Progenitor cell of endocrine pancreas (in vitro differentiated cells): ENCODE results near the gene AKAP10. TPM values are rescaled to one million over a fixed set of nuclear protein-coding genes. Genes with fewer than 3 reads are reported as not detected.
A peak's percentile ranks its signal among the peaks of the same experiment; 100 is the strongest.
"Not testable (repeated sequence)": the region's sequence is repeated elsewhere in the genome, so short reads cannot be mapped to it uniquely, and the experiment has no call there.

Experiments
- DNase-seq: peaks from one replicate; pipeline ENCODE4 v3.0.0; 2021; ENCODE audit warnings: low spot score; ENCODE audit not compliant: unreplicated experiment
- H3K27ac Mint-ChIP-seq: 2 replicates; pipeline ENCODE4 v1.8.0; 2021; ENCODE audit warnings: mild to moderate bottlenecking, moderate library complexity, mixed read lengths
- H3K27me3 Mint-ChIP-seq: 2 replicates; pipeline ENCODE4 v1.8.0; 2021; ENCODE audit warnings: mixed read lengths
- H3K36me3 Mint-ChIP-seq: 2 replicates; pipeline ENCODE4 v1.8.0; 2022; ENCODE audit warnings: mixed read lengths; ENCODE audit not compliant: insufficient read depth
- H3K4me1 Mint-ChIP-seq: 2 replicates; pipeline ENCODE4 v1.8.0; 2021; ENCODE audit warnings: low read depth, mixed read lengths
- H3K4me3 Mint-ChIP-seq: 2 replicates; pipeline ENCODE4 v1.8.0; 2021; ENCODE audit warnings: low read depth, mild to moderate bottlenecking, moderate library complexity, mixed read lengths
- H3K9me3 Mint-ChIP-seq: 2 replicates; pipeline ENCODE4 v1.8.0; 2021; ENCODE audit warnings: low read depth, mixed read lengths
- long read RNA-seq: library from polyadenylated mRNA; unstranded; transcript quantifications from one replicate; pipeline ENCODE4 v2.0.0, GENCODE V29; 2020
- total RNA-seq: library from RNA; stranded (reverse); gene quantifications from 2 replicates; pipeline ENCODE4 v1.2.1, GENCODE V29; 2021
- TF ChIP-seq, protein P1 (sequence below): fragments of 200-600 bp; sonication (generic); IDR thresholded peaks from one replicate; pipeline ENCODE4 v1.5.0; 2021; ENCODE audit warnings: antibody characterized with exemption, mild to moderate bottlenecking; ENCODE audit not compliant: unreplicated experiment

Gene AKAP10, protein sequence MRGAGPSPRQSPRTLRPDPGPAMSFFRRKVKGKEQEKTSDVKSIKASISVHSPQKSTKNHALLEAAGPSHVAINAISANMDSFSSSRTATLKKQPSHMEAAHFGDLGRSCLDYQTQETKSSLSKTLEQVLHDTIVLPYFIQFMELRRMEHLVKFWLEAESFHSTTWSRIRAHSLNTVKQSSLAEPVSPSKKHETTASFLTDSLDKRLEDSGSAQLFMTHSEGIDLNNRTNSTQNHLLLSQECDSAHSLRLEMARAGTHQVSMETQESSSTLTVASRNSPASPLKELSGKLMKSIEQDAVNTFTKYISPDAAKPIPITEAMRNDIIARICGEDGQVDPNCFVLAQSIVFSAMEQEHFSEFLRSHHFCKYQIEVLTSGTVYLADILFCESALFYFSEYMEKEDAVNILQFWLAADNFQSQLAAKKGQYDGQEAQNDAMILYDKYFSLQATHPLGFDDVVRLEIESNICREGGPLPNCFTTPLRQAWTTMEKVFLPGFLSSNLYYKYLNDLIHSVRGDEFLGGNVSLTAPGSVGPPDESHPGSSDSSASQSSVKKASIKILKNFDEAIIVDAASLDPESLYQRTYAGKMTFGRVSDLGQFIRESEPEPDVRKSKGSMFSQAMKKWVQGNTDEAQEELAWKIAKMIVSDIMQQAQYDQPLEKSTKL
- 32.9 and 38.2 TPM in 2 replicates for total RNA-seq
- long read RNA-seq, full-length matches to known transcripts = 9 of 24 reads
- long read RNA-seq, partial matches to known transcripts = 8 of 24 reads
- long read RNA-seq, other reads (novel, unspliced or antisense) = 7 of 24 reads

DNA sequence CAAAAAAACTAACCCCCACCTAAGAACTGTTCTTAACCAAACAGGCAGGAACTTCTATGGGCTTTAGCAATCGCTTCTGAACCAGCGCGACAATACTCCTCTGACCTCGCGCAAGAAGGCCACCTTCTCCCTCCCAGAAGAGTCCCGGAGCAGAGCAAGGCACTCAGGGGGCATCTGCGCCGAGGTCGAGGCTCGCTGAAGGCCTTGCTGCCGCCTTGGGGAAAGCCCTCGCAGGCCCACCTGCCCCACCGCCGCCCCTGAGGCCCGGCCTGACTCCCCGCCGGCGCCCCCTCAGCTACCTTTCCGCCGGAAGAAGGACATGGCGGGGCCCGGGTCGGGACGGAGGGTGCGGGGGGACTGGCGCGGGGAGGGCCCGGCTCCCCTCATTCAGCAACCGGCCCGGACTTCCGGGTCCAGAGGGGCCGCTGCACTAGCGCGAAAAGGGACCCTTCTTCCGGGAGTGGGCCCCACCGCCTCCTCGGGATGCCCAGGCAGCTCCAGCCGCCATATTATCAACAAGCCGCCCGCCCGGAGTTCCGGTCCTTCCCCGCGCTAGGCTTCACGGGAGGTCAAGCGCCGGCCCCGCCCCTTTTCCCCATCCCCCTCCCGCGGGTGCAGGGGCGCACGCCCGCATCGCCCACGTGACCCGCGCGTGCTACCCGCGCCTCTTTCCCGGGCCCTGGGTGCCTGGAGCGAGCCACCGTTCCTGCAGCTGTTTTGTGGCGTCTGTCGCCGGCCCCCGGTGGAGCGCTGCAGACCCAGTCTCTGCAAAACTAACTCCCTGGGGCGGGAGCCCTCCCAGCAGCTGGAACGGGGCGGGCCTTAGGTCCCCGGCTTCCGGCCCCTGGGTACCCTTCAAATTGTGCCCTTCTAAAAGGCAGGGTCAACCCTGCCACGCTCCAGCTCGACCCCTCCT lies at the start of gene AKAP10:
Gene AKAP10, minus strand, starts transcription at position 536 of the 916 bp plus-strand sequence. Its CDS starts 149 bp downstream, at position 387.
- peaks cover 6% of the 10 kb centered on the region for H3K9me3 Mint-ChIP-seq
- DNase-seq = peak; percentile 94
- H3K4me3 Mint-ChIP-seq = peak within 1 kb of the TSS; percentile 88
- TF ChIP-seq, protein P1, sequence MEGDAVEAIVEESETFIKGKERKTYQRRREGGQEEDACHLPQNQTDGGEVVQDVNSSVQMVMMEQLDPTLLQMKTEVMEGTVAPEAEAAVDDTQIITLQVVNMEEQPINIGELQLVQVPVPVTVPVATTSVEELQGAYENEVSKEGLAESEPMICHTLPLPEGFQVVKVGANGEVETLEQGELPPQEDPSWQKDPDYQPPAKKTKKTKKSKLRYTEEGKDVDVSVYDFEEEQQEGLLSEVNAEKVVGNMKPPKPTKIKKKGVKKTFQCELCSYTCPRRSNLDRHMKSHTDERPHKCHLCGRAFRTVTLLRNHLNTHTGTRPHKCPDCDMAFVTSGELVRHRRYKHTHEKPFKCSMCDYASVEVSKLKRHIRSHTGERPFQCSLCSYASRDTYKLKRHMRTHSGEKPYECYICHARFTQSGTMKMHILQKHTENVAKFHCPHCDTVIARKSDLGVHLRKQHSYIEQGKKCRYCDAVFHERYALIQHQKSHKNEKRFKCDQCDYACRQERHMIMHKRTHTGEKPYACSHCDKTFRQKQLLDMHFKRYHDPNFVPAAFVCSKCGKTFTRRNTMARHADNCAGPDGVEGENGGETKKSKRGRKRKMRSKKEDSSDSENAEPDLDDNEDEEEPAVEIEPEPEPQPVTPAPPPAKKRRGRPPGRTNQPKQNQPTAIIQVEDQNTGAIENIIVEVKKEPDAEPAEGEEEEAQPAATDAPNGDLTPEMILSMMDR = no peak
- peaks cover 7% of the 10 kb centered on the region for H3K36me3 Mint-ChIP-seq
- H3K4me1 Mint-ChIP-seq = peaks cover 11% of the 10 kb centered on the region
- H3K27me3 Mint-ChIP-seq = no peaks in the 10 kb centered on the region
- peak within 1 kb of the TSS; percentile 96 for H3K27ac Mint-ChIP-seq

DNA sequence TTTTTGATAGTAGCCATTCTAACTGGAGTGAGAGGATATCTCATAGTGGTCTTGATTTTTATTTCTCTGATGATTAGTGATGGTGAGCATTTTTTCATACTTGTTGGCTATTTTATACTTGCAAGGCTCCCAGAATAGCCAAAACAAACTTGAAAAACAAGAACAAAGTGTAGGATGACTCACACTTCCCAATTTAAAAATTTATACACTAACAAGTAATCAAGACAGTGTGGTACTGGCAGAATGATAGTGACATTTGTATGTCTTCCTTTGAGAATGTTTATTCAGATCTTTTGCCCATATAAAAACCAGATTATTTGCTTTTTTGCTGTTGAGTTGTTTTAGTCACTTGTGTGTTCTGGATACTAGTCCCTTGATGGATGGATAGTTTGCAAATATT lies 49.3 kb upstream of the AKAP10 start:
- Mint-ChIP-seq H3K4me1 (no peaks in the 10 kb centered on the region), H3K9me3 (no peaks in the 10 kb centered on the region), H3K27ac (no peak overlapping the region), H3K27me3 (peaks cover 19% of the 10 kb centered on the region), H3K36me3 (no peaks in the 10 kb centered on the region), H3K4me3 (no peak overlapping the region)
- TF ChIP-seq, protein P1 = no peak
- DNase-seq = no peak

DNA sequence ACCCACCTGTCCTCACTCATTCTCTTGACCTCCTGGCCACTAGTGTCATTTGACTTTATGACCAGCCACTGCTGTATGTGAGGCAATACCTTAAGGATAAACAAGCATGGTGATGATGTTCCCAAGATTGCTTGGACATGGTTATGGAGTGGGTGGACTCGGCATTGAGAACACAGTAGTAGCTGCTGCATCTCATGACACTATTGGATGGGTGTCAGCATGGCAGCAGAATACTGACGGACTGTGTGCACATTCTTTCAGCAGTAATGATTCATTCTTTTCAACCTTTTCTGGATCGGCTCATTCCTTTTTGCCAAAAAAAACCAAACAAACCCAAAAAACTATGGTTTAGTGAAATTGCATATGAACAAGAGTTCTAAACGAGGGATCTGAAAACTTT lies 45.1 kb upstream of the AKAP10 start:
- H3K36me3 Mint-ChIP-seq = peaks cover 2% of the 10 kb centered on the region
- TF ChIP-seq, protein P1 = no peak
- no peaks in the 10 kb centered on the region for H3K4me1 Mint-ChIP-seq
- H3K27ac Mint-ChIP-seq = no peak overlapping the region
- H3K9me3 Mint-ChIP-seq = no peaks in the 10 kb centered on the region
- peaks cover 25% of the 10 kb centered on the region for H3K27me3 Mint-ChIP-seq
- H3K4me3 Mint-ChIP-seq = no peak overlapping the region
- DNase-seq = no peak

DNA sequence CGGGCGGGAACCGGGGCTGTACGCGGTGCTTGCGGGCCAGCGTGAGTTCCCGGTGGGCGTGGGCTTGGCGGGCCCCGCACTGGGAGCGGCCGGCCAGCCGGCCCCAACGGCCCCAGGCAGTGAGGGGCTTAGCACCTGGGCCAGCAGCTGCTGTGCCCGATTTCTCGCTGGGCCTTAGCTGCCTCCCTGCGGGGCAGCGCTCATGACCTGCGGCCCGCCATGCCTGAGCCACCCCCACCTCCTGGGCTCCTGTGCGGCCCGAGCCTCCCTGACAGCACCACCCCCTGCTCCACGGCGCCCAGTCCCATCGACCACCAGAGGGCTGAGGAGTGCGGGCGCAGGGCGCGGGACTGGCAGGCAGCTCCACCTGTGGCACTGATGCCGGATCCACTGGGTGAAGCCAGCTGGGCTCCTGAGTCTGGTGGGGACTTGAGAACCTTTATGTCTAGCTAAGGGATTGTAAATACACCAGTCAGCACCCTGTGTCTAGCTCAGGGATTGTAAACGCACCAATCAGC lies 38.9 kb upstream of the AKAP10 start:
- not testable (repeated sequence) for H3K27ac Mint-ChIP-seq, H3K9me3 Mint-ChIP-seq, H3K4me3 Mint-ChIP-seq, DNase-seq, H3K4me1 Mint-ChIP-seq, H3K36me3 Mint-ChIP-seq
- peaks cover 25% of the 10 kb centered on the region for H3K27me3 Mint-ChIP-seq

DNA sequence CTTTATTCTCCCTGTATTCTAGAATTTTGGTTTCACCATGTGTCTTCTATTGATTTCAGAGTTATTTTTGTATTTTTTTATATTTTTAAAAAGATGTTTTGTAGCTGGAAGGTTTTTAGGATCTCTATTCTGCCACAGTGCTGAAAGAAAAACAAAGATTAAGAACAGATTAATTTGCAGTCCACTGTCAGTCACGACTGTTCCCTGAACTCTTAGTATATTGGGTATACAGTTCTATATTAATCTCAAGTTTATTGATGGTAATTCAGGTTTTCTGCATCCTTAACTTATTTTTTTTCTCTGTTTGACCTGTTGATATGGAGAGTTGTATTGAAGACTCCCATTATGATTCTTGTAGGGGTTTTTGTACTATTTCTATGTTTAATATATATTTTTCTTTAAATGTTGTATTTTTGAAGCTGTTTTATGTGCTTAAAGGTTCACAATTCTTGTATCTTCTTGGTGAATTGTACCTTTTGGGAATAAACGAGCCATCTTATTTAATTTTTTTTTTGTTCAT lies 34.4 kb upstream of the AKAP10 start:
- Mint-ChIP-seq H3K27ac (no peak overlapping the region), H3K9me3 (peaks cover 3% of the 10 kb centered on the region), H3K36me3 (no peaks in the 10 kb centered on the region), H3K4me3 (no peak overlapping the region), H3K4me1 (peaks cover 6% of the 10 kb centered on the region), H3K27me3 (peaks cover 51% of the 10 kb centered on the region)
- DNase-seq = no peak
- TF ChIP-seq, protein P1 = no peak
